CD4-positive, alpha-beta T cell (primary cell): ENCODE data around the gene IDH3B. TPM values are rescaled to one million over a fixed set of nuclear protein-coding genes. Genes with fewer than 3 reads are reported as not detected.

ENCODE experiments used
- ATAC-seq: fragments of 200-7000 bp; cut with Tn5 transposase; one replicate; pipeline ENCODE4 v1.10.0; 2022; ENCODE audit warnings: mild to moderate bottlenecking; ENCODE audit not compliant: poor library complexity
- CTCF ChIA-PET: fragments of 350-600 bp; sonication (Branson Sonifier 250); formaldehyde crosslinking; loops from one replicate; lab custom pipeline; 2021; ENCODE audit warnings: antibody characterized with exemption, inconsistent platforms; lab: Charles Lee
- POLR2A ChIA-PET: fragments of 350-600 bp; sonication (Branson Sonifier 250); formaldehyde crosslinking; loops from one replicate; lab custom pipeline; 2021; ENCODE audit warnings: antibody characterized with exemption, inconsistent platforms; lab: Charles Lee
- DNase-seq, 14 experiments: peaks; one replicate each; pipeline ENCODE4 v3.0.0-alpha.2; 2013 to 2020; ENCODE audit warnings: mixed read lengths in 2 of 14
- H3K27ac ChIP-seq, 2 donors: one replicate each; pipeline versions ENCODE4 v1.5.1 to v1.7.0; 2013; ENCODE audit warnings: low read length in 2 of 2, low read depth in 1 of 2, mild to moderate bottlenecking in 1 of 2
- H3K27me3 ChIP-seq, 2 experiments: 1 replicate in 1 of 2; 2 replicates in 1 of 2; pipeline versions ENCODE4 v1.6.1 to v1.7.0; 2013; ENCODE audit warnings: low read length in 2 of 2, control low read depth in 1 of 2, mild to moderate bottlenecking in 1 of 2, moderate library complexity in 1 of 2; ENCODE audit not compliant: insufficient read depth in 2 of 2, control insufficient read depth in 1 of 2
- H3K36me3 ChIP-seq: one replicate; pipeline ENCODE4 v1.6.1; 2013; ENCODE audit warnings: low read length, control low read depth; ENCODE audit not compliant: insufficient read depth
- H3K4me1 ChIP-seq: one replicate; pipeline ENCODE4 v1.6.1; 2013; ENCODE audit warnings: low read length, control low read depth; ENCODE audit not compliant: insufficient read depth
- H3K4me3 ChIP-seq: one replicate; pipeline ENCODE4 v1.5.1; 2013; ENCODE audit warnings: mild to moderate bottlenecking, low read length, moderate library complexity
- H3K9me3 ChIP-seq, 2 experiments: 1 replicate in 1 of 2; 2 replicates in 1 of 2; pipeline versions ENCODE4 v1.6.1 to v1.7.0; 2013; ENCODE audit warnings: low read length in 2 of 2, mild to moderate bottlenecking in 2 of 2, control low read depth in 1 of 2, moderate library complexity in 1 of 2; ENCODE audit not compliant: control insufficient read depth in 1 of 2, insufficient read depth in 1 of 2
- H3K27ac Mint-ChIP-seq: one replicate; pipeline ENCODE4 v1.8.0; 2020; ENCODE audit warnings: mixed read lengths
- H3K27me3 Mint-ChIP-seq: one replicate; pipeline ENCODE4 v1.8.0; 2021; ENCODE audit warnings: mixed read lengths
- H3K36me3 Mint-ChIP-seq: one replicate; pipeline ENCODE4 v1.8.0; 2021; ENCODE audit warnings: low read depth, mixed read lengths
- H3K4me1 Mint-ChIP-seq: one replicate; pipeline ENCODE4 v1.8.0; 2021; ENCODE audit warnings: low read depth, mixed read lengths
- H3K4me3 Mint-ChIP-seq: one replicate; pipeline ENCODE4 v1.8.0; 2020; ENCODE audit warnings: mild to moderate bottlenecking, mixed read lengths
- H3K9me3 Mint-ChIP-seq: one replicate; pipeline ENCODE4 v1.8.0; 2020; ENCODE audit warnings: mixed read lengths
- intact Hi-C, 2 experiments: fragments of 100-400 bp; cut with DNase I in 1 of 2; cut with micrococcal nuclease in 1 of 2; formaldehyde crosslinking; loops; one replicate each; pipeline versions ENCODE4 v1.15.1 to v1.9.0; 2023 to 2025; cut with DNase I, micrococcal nuclease
- total RNA-seq, 174 experiments: library from RNA in 2 of 174; stranded (reverse) in 2 of 174; gene quantifications; one replicate each; pipeline ENCODE4 v1.2.3 and lab custom pipeline; 2021 to 2026
- TF ChIP-seq, protein P1 (sequence below): fragments of 200-600 bp; IDR thresholded peaks from one replicate; pipeline ENCODE4 v1.8.0; 2022; ENCODE audit warnings: antibody characterized with exemption, mild to moderate bottlenecking

The IDH3B gene
- total RNA-seq, 2 experiments from 2014 or later: 171 to 181 TPM

DNA sequence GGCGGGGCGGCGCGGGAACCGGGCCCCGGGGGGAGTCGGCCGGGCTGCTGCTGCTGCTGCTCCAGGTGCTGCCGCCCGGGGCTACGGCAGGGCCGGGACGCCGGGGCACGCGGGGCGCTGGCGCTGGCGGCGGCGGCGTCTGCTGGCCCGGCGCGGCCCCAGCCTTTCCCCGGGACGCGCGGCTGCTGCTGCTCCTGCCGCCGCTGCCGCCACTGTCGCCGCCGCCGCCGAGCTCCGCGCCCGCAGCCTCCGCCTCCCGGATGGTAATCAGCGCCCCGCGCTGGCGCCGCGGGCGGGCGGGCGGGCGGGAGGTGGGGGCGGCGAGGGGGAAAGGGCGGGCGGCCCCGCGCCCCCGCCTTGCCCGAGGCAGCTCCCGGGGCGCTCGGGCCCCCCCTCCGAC is 28.9 kb upstream of the IDH3B start:
- TF ChIP-seq, protein P1, sequence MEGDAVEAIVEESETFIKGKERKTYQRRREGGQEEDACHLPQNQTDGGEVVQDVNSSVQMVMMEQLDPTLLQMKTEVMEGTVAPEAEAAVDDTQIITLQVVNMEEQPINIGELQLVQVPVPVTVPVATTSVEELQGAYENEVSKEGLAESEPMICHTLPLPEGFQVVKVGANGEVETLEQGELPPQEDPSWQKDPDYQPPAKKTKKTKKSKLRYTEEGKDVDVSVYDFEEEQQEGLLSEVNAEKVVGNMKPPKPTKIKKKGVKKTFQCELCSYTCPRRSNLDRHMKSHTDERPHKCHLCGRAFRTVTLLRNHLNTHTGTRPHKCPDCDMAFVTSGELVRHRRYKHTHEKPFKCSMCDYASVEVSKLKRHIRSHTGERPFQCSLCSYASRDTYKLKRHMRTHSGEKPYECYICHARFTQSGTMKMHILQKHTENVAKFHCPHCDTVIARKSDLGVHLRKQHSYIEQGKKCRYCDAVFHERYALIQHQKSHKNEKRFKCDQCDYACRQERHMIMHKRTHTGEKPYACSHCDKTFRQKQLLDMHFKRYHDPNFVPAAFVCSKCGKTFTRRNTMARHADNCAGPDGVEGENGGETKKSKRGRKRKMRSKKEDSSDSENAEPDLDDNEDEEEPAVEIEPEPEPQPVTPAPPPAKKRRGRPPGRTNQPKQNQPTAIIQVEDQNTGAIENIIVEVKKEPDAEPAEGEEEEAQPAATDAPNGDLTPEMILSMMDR: no peak
- DNase-seq: peak in 5 of 14 experiments; percentile 12 to 71 (median 35)
- Mint-ChIP-seq H3K27me3 (peaks cover 57% of the 10 kb centered on the region), H3K4me3 (no peak overlapping the region), H3K27ac (no peak overlapping the region), H3K4me1 (peaks cover 26% of the 10 kb centered on the region), H3K9me3 (no peaks in the 10 kb centered on the region), H3K36me3 (peaks cover 4% of the 10 kb centered on the region)
- ATAC-seq: peak; percentile 22
- H3K4me3 ChIP-seq: no peak overlapping the region
- CTCF ChIA-PET: interaction anchor here (1.8 kb wide), 1 partner anchor 37 kb away, joined by 6 read pairs; no protein-coding TSS in a partner anchor
- no peak overlapping the region for H3K27ac ChIP-seq
- intact Hi-C loops: no loop called here
- peaks cover 0 to 11% of the 10 kb centered on the region in 2 experiments for H3K9me3 ChIP-seq
- POLR2A ChIA-PET: interaction anchor here (1.3 to 3.6 kb wide), 6 partner anchors 29 to 180 kb away, joined by 4 to 29 read pairs (median 6); partner anchors contain the start of gene IDH3B
- no peaks in the 10 kb centered on the region for H3K36me3 ChIP-seq
- H3K27me3 ChIP-seq: peaks cover 26 to 36% of the 10 kb centered on the region in 2 experiments
- peaks cover 26% of the 10 kb centered on the region for H3K4me1 ChIP-seq

- Mint-ChIP-seq H3K27ac (peak within 1 kb of the TSS; percentile 48), H3K36me3 (peaks cover 4% of the 10 kb centered on the region), H3K4me3 (peak within 1 kb of the TSS; percentile 92), H3K4me1 (peaks cover 30% of the 10 kb centered on the region), H3K9me3 (no peaks in the 10 kb centered on the region), H3K27me3 (peaks cover 59% of the 10 kb centered on the region)
- DNase-seq (peak in 6 of 14 experiments; percentile 6 to 62 (median 44)), ATAC-seq (peak; percentile 7)
- ChIA-PET CTCF (interaction anchor here (1.3 to 1.8 kb wide), 2 partner anchors 37 to 160 kb away, joined by 3 to 6 read pairs; no protein-coding TSS in a partner anchor), POLR2A (interaction anchor here (0.8 to 3.6 kb wide), 7 partner anchors 28 to 180 kb away, joined by 3 to 29 read pairs (median 6); partner anchors contain the start of gene IDH3B)
- Histone ChIP-seq H3K36me3 (no peaks in the 10 kb centered on the region), H3K4me1 (peaks cover 31% of the 10 kb centered on the region), H3K27me3 (peaks cover 26 to 33% of the 10 kb centered on the region in 2 experiments), H3K4me3 (peak within 1 kb of the TSS; percentile 38), H3K27ac (no peak within 1 kb of the TSS), H3K9me3 (peaks cover 0 to 11% of the 10 kb centered on the region in 2 experiments)
- intact Hi-C loops: no loop called here
- TF ChIP-seq, protein P1: no peak
Measured at GRCh38 chr20:2692036-2692885, 28.2 kb upstream of the IDH3B start, which contains the start of gene EBF4. Gene EBF4, plus strand, starts transcription at chr20:2692780. Its CDS starts 866 bp downstream, at chr20:2693646.

DNA sequence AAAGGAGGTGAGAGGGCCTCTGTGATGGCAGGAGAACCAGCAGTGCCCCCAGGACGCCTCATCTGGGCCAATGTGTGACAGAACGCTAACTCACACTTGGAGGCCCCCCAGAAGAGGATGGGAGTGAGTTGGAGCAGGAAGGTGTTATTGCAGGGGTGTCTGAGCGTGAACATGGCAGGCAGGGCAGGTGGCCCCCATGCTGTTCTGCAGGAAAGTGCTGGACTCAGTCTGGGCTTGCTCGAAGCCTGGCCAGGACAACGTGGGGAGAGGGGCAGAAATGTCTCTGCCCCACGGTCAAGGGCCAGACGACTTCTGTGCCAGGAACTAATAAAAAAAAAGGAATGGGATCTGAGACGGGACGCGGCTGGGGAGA is 27.6 kb upstream of the IDH3B start:
- Histone ChIP-seq H3K27me3 (peaks cover 26 to 29% of the 10 kb centered on the region in 2 experiments), H3K36me3 (no peaks in the 10 kb centered on the region), H3K9me3 (peaks cover 0 to 11% of the 10 kb centered on the region in 2 experiments), H3K4me1 (peaks cover 31% of the 10 kb centered on the region), H3K4me3 (peak overlapping the region; percentile 38), H3K27ac (no peak overlapping the region)
- ATAC-seq (no peak), DNase-seq (no peak)
- ChIA-PET CTCF (interaction anchor here (1.3 kb wide), 1 partner anchor 160 kb away, joined by 3 read pairs; no protein-coding TSS in a partner anchor), POLR2A (interaction anchor here (1.8 to 3.6 kb wide), 3 partner anchors 38 to 50 kb away, joined by 6 to 29 read pairs (median 9); no protein-coding TSS in a partner anchor)
- peaks cover 4% of the 10 kb centered on the region for H3K36me3 Mint-ChIP-seq
- H3K27ac Mint-ChIP-seq: peak overlapping the region; percentile 48
- peaks cover 30% of the 10 kb centered on the region for H3K4me1 Mint-ChIP-seq
- H3K9me3 Mint-ChIP-seq: no peaks in the 10 kb centered on the region
- intact Hi-C loops: no loop called here
- TF ChIP-seq, protein P1: no peak
- peak overlapping the region; percentile 92 for H3K4me3 Mint-ChIP-seq
- H3K27me3 Mint-ChIP-seq: peaks cover 54% of the 10 kb centered on the region
